PC-9 (cell line): ENCODE results near the gene YIPF2.

Experiments
- EZH2 ChIP-seq: fragments of 200-600 bp; sonication (generic); IDR thresholded peaks from 2 replicates; pipeline ENCODE4 v1.8.0; 2017; ENCODE audit warnings: antibody characterized with exemption, low read depth
- TF ChIP-seq, protein P1 (sequence below): fragments of 200-600 bp; sonication (generic); conservative IDR thresholded peaks from 2 replicates; pipeline ENCODE4 v1.6.1; 2017; ENCODE audit warnings: mixed run types, antibody characterized with exemption, mild to moderate bottlenecking, moderate library complexity

DNA sequence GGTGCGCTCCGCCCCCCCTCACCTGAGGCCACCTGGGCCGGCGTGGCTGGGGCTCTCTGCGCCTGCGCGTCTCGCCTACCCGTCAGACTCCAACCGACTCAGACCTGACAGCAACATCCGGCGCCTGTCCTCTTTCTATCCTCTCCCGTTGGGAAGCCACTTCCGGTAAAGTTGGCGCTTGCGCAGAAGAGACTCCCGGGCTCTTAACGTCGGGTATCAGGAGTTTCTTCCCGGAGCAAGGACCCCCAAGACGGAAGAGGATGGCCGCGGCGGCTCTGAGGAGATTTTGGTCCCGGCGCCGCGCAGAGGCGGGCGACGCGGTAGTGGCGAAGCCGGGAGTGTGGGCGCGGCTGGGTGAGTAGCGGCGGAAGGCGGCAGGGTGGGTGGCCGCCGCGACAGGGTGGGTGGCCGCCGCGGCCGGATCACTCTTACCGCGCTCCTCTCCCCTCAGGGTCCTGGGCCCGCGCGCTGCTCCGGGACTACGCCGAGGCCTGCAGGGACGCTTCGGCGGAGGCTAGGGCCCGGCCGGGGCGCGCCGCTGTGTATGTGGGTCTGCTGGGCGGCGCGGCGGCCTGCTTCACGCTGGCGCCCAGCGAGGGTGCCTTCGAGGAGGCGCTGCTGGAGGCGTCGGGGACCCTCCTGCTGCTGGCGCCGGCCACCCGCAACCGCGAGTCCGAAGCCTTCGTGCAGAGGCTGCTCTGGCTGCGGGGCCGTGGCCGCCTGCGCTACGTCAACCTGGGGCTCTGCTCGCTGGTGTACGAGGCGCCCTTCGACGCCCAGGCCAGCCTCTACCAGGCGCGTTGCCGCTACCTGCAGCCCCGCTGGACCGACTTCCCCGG, at the start of gene YIPF2, which contains the start of gene TIMM29:
- TF ChIP-seq, protein P1, sequence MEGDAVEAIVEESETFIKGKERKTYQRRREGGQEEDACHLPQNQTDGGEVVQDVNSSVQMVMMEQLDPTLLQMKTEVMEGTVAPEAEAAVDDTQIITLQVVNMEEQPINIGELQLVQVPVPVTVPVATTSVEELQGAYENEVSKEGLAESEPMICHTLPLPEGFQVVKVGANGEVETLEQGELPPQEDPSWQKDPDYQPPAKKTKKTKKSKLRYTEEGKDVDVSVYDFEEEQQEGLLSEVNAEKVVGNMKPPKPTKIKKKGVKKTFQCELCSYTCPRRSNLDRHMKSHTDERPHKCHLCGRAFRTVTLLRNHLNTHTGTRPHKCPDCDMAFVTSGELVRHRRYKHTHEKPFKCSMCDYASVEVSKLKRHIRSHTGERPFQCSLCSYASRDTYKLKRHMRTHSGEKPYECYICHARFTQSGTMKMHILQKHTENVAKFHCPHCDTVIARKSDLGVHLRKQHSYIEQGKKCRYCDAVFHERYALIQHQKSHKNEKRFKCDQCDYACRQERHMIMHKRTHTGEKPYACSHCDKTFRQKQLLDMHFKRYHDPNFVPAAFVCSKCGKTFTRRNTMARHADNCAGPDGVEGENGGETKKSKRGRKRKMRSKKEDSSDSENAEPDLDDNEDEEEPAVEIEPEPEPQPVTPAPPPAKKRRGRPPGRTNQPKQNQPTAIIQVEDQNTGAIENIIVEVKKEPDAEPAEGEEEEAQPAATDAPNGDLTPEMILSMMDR: no peak
- no peak for TF ChIP-seq EZH2
